ENCODE measurements around the gene LYZL4.
A peak's percentile ranks its signal among the peaks of the same experiment; 100 is the strongest.

Gene LYZL4

DNA sequence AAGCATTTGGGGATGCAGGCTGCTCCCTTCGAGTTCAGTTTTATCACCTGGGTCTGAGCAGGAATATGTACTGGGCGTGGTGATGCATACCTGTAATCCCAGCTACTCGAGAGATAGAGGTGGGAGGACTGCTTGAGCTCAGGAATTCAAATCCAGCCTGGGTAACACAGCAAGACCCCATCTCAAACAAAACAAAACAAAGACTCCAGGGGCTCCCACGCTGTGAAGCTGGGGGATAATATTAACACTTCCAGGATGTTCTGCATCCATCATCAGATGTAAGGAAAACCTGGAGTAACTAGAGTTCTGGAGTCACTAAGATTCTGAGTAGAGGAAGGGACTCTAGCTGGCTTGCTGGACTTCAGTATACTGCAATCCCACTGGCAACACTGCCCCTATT is 40.6 kb downstream of the LYZL4 start:
- DNase-seq = no peak

DNA sequence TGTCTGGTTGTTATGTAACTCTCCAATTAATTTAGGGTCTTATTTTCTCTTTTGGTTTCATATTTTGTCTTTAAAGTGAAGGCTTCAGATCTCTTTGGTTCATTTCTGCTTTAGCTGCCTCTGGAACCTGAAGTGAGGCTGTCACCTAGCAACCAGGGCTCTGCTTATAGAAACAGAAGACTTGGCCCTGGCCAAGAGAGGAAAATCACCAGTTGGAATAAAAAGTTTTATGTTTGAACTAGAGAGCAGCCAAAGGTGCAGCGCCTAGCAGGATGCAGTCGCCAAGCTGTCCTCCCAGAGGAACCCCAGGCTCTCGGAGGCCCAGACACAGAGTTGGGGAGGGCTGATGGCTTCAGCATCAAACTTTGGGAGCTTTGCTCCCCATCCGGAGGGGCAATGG is 41.1 kb downstream of the LYZL4 start:
- peak in 1 of 2 donors; percentile 4 for DNase-seq

DNA sequence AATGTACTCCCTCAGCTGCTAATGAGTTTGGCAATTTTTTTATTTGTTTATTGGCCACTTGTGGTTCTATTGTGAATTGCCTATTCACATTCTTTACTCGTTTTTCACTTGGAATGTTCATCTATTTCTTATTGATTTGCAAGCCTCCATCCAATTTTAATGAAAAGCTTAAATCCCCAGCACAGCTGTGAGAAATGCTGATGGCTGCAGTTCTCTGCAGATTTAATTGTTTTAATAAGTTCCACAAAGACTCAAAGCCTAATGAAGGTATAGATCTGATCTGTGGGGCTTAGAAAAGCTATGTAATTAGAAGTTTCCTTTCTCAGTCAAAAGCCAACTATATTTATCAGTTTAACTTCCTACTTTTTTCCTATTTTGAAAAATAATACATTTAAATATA is 41.5 kb downstream of the LYZL4 start:
- DNase-seq = no peak

DNA sequence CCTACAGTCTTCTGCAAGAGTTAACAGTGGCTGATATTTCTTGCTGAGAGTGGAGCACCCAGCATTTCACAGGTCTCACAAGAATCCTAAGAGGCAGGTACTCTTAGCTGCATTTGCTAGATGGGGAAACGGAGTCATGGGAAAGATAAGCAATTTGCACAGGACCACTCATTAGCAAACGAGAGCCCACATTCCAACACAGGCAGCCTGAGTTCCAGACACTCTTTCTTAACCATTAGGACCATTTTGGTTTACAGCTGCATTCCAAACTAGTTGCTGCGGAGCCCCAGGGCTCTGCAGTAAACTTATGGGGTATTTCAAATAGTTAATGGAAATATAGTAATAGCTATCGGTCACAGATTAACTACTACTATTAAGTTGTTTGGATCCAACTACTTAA is 42.5 kb downstream of the LYZL4 start:
- DNase-seq = no peak

DNA sequence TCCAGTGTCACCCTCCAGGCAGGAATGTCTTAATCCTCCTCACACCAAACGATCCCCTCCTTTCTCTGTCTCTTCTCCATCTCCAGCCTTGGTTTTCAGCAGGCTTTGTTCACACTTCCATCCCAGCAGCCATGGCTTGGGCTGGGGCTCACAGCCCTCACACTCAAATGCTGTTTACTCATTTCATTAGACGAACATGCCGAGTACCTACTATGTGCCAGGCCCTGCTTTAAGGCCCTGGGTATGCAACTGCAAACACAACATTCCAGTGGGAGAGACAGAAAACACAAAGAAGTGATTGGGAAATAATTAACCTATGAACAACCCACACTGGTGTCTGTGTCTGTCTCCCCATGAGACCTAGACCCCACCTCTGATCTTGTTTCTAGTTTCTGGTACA is 43.9 kb downstream of the LYZL4 start:
- DNase-seq = no peak

DNA sequence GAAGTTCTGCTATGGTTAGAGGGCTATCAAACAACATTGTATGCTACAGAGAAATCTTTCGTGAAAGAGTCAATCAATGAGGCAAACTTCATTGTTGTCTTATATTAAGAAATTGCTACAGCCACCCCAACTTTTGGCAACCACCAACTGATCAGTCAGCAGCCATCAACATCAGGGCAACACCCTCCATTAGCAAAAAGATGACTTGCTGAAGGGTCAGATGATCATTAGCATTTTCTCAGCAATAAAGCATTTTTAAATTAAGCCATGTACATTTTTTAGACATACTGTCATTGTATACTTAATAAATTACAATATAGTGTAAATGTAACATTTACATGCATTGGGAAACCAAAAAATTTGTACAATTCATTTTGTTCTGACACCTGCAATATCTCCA is 53.1 kb downstream of the LYZL4 start:
- no peak for DNase-seq

DNA sequence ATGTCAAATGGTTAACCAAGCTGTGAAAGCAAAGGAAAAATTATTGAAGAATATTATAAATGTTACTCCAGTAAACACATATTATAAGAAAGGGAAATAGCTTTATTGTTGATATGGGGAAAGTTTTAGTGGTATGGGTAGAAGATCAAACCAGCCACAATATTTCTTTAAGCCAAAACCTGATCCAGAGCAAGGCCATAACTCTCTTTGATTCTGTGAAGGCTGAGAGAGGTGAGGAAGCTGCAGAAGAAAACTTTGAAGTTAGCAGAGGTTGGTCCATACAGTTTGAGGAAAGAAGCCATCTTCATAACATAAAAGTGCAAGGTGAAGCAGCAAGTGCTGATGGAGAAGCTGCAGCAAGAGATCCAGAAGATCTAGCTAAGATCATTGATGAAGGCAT is 54.8 kb downstream of the LYZL4 start:
- DNase-seq = no peak

DNA sequence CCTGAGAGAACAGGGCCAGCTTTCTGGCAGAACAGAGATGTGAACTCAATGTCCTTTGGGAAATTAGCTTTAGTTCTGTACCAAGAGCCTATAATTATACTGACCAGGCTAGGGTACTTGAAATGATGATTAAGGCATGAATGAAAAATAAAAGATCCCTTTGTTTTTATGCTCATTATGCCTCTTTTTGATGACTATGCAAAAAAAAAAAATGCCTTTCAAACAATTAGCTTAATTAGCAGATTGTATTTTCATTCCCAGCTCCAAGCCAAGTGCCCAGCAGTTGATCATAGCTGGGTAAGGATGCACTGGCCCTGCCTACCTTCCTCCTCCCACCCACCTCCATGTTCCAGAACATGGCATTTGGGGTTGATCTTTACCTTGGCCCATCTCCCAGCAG is 56.8 kb downstream of the LYZL4 start:
- DNase-seq = no peak

DNA sequence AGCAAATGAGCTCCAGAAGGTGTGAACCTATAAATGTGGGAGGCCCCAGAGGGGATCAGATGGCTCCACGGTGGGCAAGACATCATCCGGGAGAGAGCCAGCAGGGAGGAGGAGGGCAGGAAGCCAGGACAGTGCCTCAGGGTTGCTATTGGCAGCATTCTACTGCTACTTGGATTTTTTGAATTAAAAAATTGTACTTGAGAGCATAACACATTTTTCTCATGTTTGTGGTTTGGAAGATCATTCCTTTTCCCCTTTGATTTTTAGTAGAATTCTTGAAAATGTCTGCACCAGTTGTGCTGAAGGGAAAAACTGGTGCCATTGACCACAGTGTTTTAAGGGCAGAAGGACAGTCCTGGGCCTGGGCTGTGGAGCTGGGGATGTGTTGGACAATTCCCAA is 59.2 kb downstream of the LYZL4 start:
- no peak for DNase-seq

DNA sequence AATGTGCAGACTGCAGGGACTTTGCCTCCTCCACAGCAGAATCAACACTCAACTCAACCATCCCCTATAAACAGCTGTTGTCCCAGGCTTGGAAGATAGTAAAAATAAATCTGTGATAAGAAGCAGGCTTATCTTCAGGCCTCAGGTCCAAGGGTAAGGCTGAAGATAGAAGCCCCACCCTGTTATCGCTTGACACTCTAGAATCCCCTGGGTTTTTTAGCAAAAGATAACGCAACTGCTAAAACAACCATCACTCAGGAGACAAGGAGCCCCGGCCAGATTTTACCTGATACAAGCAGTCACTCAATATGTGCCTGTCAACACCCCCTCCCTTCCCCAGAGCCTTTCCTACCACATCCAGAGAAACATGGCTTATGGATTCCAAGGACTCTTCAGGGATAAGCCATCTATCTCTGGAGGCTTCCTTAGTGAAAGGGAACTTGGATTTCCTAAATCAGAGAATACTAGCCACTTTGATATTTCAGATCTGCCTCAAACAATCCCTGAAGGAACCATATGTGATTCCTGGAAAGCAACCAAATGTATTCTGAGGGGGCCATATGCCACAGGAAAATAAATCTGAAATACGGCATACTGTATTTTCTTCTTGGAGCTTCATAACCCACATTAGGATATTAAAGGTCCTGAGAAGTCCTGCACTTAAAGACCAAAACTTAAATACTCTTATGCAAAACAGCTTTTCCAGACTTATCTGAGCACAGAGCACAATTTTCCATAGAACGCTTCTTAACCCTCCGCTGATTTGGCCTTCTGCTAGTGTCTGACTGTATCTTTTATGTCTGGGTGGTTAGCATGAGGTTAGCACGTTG is 60.4 kb downstream of the LYZL4 start:
- no peak for DNase-seq

DNA sequence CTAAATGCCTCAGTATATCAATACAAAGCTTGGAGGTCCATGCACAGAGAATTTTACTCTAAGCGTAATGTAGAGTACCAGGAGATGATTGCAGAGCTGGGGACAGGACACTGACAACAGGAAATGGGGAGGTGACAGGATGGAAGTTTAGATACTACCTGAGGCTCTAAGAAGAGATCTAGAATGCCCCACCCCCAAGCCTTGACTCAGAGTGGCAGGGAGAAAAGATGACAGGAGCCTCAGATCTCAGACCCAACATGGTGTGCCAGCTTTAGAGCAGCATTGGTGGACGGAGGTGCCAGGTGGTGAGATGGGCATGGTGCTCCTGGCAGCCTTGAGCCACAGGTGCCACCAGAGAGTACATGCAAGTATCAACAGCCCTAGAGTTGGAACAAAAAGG is 62.5 kb downstream of the LYZL4 start:
- no peak for DNase-seq

All from CD4-positive, alpha-beta T cell treated with Interferon alpha-2 for 1 hour (primary cell).